Uterine smooth muscle cell (primary cell): ENCODE measurements around the gene FAM209A. TPM values are rescaled to one million over a fixed set of nuclear protein-coding genes. Genes with fewer than 3 reads are reported as not detected.

Experiments used
- total RNA-seq: library from RNA; depleted of rRNA; stranded (reverse); fragments of >200 nt; gene quantifications from 2 replicates; pipeline ENCODE4 v1.2.3, GENCODE V29; 2014

Gene FAM209A
- not detected in 2 replicates for total RNA-seq

DNA sequence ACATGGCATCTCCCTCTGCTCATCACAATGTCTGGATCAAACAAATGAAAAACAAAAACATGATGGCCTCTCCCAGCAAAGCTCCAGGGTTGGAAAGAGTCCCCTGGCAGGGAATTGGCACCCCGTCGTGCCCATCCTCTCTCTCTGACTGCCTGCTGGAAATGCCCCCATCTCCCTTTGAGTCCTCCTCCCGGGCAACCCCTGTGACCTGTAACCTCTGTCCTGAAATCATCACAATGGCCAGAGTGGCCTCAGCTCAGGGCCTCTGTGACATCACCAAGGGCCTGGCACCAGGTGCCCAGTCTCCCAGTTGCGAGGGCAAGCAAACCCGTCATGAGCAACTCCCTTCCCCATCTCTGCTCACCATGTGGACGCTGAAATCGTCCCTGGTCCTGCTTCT lies at the start of gene FAM209A:
FAM209A (plus strand) TSS at position 301 of the 400 bp plus-strand sequence; CDS start at position 366, 65 bp downstream.

DNA sequence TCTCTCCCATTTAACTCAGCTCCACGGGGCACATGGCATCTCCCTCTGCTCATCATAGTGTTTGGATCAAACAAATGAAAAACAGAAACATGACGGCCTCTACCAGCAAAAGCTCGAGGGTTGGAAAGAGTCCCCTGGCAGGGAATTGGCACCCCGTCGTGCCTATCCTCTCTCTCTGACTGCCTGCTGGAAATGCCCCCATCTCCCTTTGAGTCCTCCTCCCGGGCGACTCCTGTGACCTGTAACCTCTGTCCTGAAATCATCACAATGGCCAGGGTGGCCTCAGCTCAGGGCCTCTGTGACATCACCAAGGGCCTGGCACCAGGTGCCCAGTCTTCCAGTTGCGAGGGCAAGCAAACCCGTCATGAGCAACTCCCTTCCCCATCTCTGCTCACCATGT lies 8.4 kb downstream of the FAM209A start, which contains the start of gene FAM209B:
FAM209B (plus strand) TSS at position 301 of the 400 bp plus-strand sequence; CDS start at position 397, 96 bp downstream.

Other genes with a start within 250 kb of the FAM209A start
- gene FAM210B, start 165.8 kb upstream of the FAM209A start, total RNA-seq: 20.7 and 36.9 TPM in 2 replicates
- 27.5 and 109 TPM in 2 replicates for gene AURKA, start 132.5 kb upstream of the FAM209A start, total RNA-seq
- 24.7 and 42.4 TPM in 2 replicates for gene CSTF1, start 132.1 kb upstream of the FAM209A start, total RNA-seq
- gene CASS4, start 112.5 kb upstream of the FAM209A start, total RNA-seq: 0.12 and 0.77 TPM in 2 replicates
- gene RTF2, start 56.1 kb upstream of the FAM209A start, total RNA-seq: 76.5 and 95.3 TPM in 2 replicates
- gene FAM209B, start 8.5 kb downstream of the FAM209A start, total RNA-seq: not detected in 2 replicates
- gene TFAP2C, start 104.6 kb downstream of the FAM209A start, total RNA-seq: 8.5 and 9.5 TPM in 2 replicates